H7 (cell line): Measurements from ENCODE around the gene NMRK2. TPM values are rescaled to one million over a fixed set of nuclear protein-coding genes. Genes with fewer than 3 reads are reported as not detected.

Experiments
- total RNA-seq: library from RNA; depleted of rRNA; stranded (reverse); fragments of >200 nt; shearing (Covaris generic); gene quantifications from 2 replicates; pipeline ENCODE4 v1.2.3, GENCODE V29; 2014; rRNA removed

Gene NMRK2
- total RNA-seq, 1 experiment from 2014 or later = 60.1 TPM

Other genes with a start within 250 kb of the NMRK2 start
- 13.7 and 15.6 TPM in 2 replicates for gene PIP5K1C, start 232.6 kb upstream of the NMRK2 start, total RNA-seq
- 10.7 and 18.8 TPM in 2 replicates for gene TJP3, start 224.7 kb upstream of the NMRK2 start, total RNA-seq
- 36.8 and 37.3 TPM in 2 replicates for gene APBA3, start 171.4 kb upstream of the NMRK2 start, total RNA-seq
- 56.3 and 62.1 TPM in 2 replicates for gene MRPL54, start 170.4 kb upstream of the NMRK2 start, total RNA-seq
- not detected in 2 replicates for gene RAX2, start 160.8 kb upstream of the NMRK2 start, total RNA-seq
- 19.1 and 22.8 TPM in 2 replicates for gene MATK, start 146.7 kb upstream of the NMRK2 start, total RNA-seq
- 21.5 and 36.1 TPM in 2 replicates for gene ZFR2, start 64.0 kb upstream of the NMRK2 start, total RNA-seq
- gene ATCAY, start 52.4 kb upstream of the NMRK2 start, total RNA-seq = 10.2 and 17.9 TPM in 2 replicates
- 124 and 131 TPM in 2 replicates for gene DAPK3, start 38.0 kb downstream of the NMRK2 start, total RNA-seq
- 2,968 and 3,290 TPM in 2 replicates for gene EEF2, start 52.4 kb downstream of the NMRK2 start, total RNA-seq
- gene PIAS4, start 74.7 kb downstream of the NMRK2 start, total RNA-seq = 47.9 and 54.4 TPM in 2 replicates
- 18.3 and 20.8 TPM in 2 replicates for gene ZBTB7A, start 133.8 kb downstream of the NMRK2 start, total RNA-seq
- 221 and 226 TPM in 2 replicates for gene MAP2K2, start 191.1 kb downstream of the NMRK2 start, total RNA-seq
- not detected in 2 replicates for gene CREB3L3, start 220.6 kb downstream of the NMRK2 start, total RNA-seq
- gene SIRT6, start 249.5 kb downstream of the NMRK2 start, total RNA-seq = 23.3 and 25.1 TPM in 2 replicates
- gene ANKRD24, start 249.6 kb downstream of the NMRK2 start, total RNA-seq = 1.0 and 1.2 TPM in 2 replicates